HG03342 (cell line): ENCODE measurements around the gene RAPGEF4.

Experiments
- ATAC-seq: cut with Tn5 transposase; IDR thresholded peaks from one replicate; pipeline ENCODE4 v1.9.1; 2021; ENCODE audit warnings: mild to moderate bottlenecking, moderate library complexity; ENCODE audit not compliant: unreplicated experiment

RAPGEF4 gene

GRCh38 chr2:172928756-172929155, 193.1 kb downstream of the RAPGEF4 start:
- ATAC-seq = no peak

DNA sequence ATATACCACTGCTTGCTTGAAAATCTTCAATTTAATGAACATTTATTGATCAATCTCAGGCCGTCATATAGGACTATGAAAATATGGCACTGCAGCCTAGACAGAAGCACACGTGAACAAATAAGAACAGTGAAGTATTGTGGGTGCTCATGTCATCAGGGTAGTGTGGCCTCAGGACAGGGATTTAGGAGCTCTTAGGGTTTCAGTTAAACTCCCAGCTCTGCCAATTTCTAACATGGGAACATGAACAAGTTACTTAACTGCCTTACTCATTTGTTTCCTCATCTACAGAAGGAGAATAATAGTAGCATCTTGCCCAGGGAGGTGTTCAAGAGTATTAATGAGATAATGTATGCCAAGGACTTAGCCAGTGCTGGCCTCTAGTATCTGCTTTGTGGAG, 194.0 kb downstream of the RAPGEF4 start:
- no peak for ATAC-seq

DNA sequence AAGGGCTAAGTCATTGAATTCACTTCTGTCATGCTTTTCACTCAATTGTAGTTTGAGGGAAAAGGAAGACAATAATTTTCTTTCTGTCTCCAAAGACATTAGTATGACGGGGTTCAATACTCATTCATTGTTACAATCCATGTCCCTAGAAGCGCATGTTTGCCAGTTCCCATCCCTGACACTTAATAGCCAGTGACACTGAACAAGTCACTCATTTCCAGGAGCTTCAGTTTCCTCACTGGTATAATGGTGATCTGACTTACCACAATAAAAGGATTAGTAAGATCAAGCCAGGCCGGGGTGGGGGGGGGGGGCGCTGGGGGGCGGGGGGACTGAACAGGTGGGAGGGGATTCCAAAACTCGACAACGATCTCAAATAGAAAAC, 195.2 kb downstream of the RAPGEF4 start:
- no peak for ATAC-seq

- ATAC-seq = no peak
These were observed 195.7 kb downstream of the RAPGEF4 start for GRCh38 chr2:172931256-172931894.

DNA sequence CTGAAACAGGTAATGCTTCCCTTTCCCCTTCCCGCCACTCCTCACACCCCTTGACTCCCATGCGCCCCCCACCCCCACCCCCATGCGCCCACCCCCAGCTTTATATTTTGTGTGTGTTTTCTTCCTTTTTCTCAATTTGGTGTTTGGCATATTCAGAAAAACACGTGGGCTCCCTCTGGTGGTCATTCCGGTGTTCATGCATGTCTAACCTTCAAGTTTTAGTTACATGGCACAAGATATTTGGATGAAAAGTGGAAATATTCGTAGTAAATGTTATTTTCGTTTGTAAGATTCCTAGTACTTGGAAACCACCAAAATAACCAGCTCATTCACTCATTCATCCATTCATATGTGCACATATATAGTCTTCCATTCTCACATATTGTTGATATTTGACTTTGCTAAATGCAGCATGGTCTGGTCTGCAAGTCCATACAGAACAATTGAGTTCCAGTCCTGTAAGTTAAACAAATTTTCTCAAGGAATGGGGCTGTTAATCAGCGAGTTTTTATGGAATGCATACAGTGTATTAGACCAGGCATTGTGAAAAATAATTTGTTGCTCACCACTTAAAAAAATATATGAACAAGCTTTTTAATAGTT, 196.4 kb downstream of the RAPGEF4 start:
- ATAC-seq = no peak

DNA sequence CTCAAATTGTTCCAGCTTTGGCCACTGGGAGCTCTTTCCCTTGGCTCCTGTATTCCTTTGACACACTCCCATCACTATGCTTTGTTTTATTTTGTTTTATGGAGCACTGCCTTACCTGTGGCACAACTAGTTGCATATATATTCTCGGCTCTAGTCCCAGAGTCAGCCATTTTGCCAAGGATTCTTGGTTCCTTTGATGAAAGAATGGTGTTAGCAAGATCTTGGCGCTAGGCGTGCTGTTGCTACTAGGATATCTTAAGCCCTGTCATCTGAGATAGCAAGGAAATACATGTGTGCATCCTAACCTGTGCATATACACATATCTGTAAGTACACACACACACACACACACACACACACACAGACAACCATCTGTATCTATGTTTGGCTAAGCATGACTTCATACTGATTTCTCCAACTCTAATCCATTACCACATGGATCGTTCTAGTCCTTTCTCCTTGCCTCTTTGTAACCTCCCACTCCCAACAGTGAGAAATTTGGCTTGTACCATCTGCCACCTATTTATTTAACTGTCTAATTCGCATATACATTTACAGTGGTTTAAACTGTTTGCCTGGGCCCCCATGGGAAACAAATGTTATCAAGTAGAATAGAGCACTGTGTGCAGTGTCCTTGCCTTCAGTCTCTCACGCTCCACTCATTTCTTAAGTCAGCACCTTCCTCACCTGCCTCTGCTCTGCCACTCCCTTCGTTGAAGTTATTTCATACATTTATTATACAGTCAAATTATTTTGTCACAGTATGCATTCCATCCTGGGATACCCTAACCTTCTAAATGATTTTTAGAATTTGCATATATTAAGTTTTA, 202.5 kb downstream of the RAPGEF4 start:
- no peak for ATAC-seq

DNA sequence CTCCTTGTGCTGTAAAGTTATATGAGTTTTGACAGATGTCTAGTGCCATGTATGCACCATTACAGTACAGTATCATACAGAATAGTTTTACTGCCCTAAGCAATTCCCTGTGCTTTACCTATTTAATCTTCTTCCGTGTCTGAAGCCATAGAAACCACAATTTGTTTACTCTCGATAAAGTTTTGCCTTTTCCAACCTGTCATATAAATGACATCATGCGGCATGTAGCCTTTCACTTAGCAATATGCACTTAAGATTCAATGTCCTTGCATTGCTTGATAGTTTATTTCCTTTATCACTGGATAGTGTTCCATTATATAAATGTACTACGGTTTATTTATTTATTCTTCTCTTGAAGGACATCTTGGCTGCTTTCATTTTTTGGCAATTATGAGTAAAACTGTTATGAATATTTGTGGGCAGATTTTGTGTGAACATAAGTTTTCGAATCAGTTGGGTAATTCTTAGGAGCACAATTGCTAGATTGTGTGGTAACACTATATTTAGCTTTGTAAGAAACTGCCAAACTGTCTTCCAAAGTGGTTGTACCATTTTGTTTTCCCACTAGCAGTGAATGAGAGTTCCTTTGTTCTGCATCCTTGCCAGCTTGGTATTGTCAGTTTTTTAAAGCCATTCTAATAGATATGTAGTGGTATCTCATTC, 203.2 kb downstream of the RAPGEF4 start:
- ATAC-seq = no peak

DNA sequence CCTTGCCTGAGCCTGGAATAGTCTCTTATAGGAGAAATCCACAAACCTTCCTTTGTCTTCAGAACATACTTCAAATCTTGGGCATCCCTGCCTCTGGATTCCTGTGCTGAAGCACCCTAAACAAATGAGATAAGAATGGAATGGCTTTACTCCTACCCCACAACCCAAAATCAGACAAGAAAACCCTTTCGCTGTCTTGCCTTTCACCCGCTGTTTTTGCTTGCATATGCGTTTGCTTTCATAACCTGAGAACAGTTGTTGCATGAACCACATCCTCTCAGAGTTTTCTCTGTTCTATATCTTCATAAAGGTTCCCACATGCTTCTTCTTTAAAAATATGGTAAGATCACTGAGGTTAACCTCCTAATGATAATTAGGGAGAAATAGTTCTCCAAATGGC, 207.9 kb downstream of the RAPGEF4 start:
- no peak for ATAC-seq

- no peak for ATAC-seq
These were observed 208.6 kb downstream of the RAPGEF4 start for GRCh38 chr2:172944022-172944793.

DNA sequence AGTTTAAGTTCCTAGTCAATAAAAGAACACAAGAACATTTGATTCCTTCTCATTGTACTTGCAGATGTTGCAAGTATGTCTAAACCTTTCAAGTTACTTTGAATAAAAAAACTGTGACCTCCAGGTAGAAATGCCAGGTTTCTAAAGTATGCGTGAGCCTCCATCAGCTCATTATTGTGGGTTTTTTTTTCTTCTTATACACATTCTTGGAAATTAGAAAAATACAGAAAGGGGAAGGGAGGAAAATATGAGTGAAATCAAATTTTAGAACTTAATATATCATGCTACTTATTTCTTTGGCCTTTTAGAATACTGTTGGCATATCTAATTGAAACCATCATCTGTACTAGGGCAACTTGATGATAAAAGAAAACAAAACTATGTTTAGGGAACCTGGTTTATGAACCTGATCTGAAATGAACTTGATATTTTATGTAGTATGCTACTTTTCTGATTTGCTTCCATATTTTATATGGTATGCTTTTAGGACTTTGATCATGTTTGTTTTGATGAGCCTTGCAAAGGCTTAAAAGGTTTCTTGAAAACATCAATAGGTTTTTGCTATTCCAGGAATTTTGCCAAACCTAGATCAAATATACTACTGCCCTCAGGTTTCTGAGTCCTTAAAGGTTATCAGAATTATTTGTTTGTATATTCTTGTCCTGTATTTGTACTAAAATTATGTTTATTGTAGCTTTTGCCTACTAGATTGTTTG, 209.3 kb downstream of the RAPGEF4 start:
- ATAC-seq = no peak

GRCh38 chr2:172945510-172945850, 209.8 kb downstream of the RAPGEF4 start:
- no peak for ATAC-seq

GRCh38 chr2:172947461-172948153, 212.0 kb downstream of the RAPGEF4 start:
- ATAC-seq = no peak

- ATAC-seq = no peak
These were observed 213.9 kb downstream of the RAPGEF4 start for GRCh38 chr2:172949522-172949921.

- no peak for ATAC-seq
These were observed 214.9 kb downstream of the RAPGEF4 start for GRCh38 chr2:172950565-172950964.

- no peak for ATAC-seq
These were observed 215.9 kb downstream of the RAPGEF4 start for GRCh38 chr2:172951554-172951953.

DNA sequence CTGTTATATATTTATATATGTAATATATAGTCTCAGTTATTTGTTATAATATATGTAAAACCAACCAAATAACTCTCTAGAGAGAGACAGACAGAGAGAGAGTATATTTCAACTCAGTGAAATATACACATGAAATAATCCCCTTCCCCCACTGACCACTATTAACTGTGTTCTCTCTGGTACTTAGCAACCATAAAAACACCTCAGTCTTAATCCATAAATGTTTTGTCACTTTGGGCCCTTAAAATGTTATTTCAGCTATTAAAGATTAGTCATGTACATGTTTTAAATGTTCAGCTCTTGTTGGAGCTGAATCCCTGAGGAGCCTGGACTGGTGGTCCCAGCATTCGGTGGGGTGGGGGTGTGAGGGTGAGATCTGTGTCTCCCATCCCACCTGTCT, 217.8 kb downstream of the RAPGEF4 start:
- ATAC-seq = no peak

- no peak for ATAC-seq
These were observed 218.6 kb downstream of the RAPGEF4 start for GRCh38 chr2:172953970-172954852.

- no peak for ATAC-seq
These were observed 219.9 kb downstream of the RAPGEF4 start for GRCh38 chr2:172955587-172955986.

DNA sequence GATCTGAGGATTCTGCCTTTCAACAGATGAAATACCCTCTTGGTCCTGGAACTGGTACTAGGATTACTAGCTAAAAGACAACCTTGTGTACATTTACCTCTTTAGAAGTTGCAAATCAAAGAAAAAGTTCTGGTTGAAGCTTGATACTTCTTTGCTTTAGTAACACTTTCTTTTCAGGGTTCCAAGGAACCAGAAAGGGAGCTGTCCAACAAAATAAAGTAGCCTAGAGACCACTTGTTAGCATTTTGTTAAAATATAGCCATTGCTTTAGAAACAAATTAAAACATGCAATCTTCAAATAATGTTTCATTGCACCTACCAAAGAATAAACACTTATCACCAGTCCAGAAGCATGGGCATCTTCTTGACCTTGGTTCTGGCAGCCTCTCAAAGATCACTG, 222.1 kb downstream of the RAPGEF4 start:
- ATAC-seq = no peak
